CD4-positive, alpha-beta T cell treated with Interferon alpha-2 for 1 hour (primary cell): ENCODE measurements around the gene MAGED1.
"Not testable (repeated sequence)": the region's sequence is repeated elsewhere in the genome, so short reads cannot be mapped to it uniquely, and the experiment has no call there.

Experiments used
- DNase-seq, 2 donors: peaks; one replicate each; pipeline ENCODE4 v3.0.0-alpha.2; 2020 to 2022

Gene MAGED1

GRCh38 chrX:51896626-51897025 is 3.2 kb downstream of the MAGED1 start:
- no peak for DNase-seq

GRCh38 chrX:51899741-51900140 is 6.3 kb downstream of the MAGED1 start:
- no peak for DNase-seq

- no peak for DNase-seq
Observed at GRCh38 chrX:51902510-51903050, 9.2 kb downstream of the MAGED1 start.

GRCh38 chrX:51905152-51905551 is 11.7 kb downstream of the MAGED1 start:
- not testable (repeated sequence) for DNase-seq

GRCh38 chrX:51905711-51906110 is 12.3 kb downstream of the MAGED1 start:
- DNase-seq: no peak

GRCh38 chrX:51917604-51918003 is 24.2 kb downstream of the MAGED1 start:
- DNase-seq: no peak

GRCh38 chrX:51922561-51922960 is 29.1 kb downstream of the MAGED1 start:
- no peak for DNase-seq

GRCh38 chrX:51931566-51932150 is 38.2 kb downstream of the MAGED1 start:
- DNase-seq: no peak
